ENCODE data around the gene TBXAS1.

Gene TBXAS1

DNA sequence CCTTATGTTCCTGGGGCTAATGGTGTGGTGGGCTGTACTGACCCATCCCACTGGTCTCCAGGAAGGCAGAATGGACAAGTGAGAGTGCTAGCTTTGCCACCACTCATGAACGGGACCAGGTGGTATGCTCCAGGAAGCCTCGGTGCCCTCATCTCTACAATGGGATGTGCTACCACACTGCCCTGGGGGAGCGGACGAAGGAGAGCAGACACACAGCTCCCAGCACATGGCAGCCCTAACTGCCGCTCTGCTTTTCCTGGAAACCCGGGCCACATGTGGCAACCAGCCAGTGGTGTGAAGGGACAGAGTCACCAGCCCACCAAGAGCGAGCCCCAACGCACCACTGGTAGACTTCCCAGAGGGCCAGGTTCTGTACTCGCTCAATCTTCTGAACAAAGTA is 197.9 kb downstream of the TBXAS1 start:
- no peak for DNase-seq

DNA sequence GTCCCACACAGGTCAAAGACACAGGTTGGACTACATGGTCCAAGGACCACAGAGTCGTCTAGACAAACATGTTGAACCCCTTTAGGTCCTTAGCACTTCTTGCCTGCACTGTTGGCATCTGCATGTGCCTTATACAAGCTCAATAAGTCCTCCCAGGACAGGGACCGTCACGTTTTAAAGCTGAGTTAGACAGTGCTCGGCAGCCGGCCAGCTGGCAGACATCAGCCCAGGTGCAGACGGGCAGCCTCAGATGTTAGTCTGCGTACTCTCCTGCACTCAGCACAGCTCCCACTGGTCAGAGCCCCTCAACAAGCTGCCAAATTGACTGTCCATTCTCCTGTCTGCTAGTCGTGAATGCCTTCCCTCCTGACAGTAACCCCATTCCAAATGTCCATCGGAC is 198.8 kb downstream of the TBXAS1 start:
- no peak for DNase-seq

DNA sequence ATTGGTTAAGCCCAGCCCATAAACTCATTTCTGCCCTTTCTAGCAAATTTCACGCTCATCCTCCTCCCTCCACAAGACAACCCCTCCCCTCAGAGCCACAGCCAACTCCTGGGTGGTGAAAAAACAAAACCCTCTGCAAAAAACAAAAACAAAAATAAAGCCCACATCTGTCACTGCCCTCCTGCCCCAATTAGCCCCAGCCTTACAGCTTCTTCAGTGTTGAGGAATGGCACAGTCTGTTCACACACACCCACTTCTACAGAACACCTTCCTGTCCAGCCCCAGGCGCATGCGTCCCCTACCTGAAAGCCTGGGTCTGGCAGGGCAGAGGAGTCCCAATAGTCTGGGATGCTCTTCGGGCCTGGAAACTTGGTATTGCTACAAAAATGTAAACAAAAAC is 199.2 kb downstream of the TBXAS1 start:
- DNase-seq = no peak

DNA sequence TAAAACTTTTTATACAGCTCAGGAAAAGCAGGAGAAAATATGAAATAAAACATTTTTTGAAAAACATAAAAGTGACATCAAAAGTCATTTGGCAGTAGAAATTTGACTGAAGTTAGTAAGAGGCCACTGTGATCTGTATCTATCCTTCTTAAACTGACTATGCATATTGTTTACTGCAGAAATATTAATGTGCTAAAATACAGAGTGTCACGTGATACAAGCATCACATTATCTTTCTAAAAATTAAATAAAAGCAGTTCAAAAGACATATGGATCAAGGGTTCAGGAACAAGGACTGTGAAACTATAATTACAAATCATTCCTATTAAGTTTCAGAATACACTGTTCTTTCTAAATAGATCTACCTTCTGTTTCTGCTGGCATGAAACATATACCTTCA is 200.0 kb downstream of the TBXAS1 start:
- DNase-seq = no peak

DNA sequence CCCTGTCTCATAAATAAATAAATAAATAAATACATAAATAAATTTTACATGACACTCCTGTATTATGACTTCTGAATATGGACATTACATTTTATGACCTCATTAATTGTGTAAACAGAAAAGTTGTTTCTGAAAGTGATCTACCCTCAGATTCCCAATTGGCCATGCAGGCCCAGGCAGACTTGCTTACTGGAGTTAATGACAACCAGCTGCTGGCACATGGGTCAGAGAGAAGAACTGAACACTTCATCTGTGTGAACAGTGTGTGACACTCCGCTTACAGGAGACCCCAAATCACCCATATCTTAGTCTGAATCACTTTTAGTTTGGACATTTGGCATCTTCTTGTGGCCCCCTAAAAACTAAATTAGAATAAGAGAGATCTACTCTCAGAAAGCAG is 202.3 kb downstream of the TBXAS1 start:
- DNase-seq = no peak

DNA sequence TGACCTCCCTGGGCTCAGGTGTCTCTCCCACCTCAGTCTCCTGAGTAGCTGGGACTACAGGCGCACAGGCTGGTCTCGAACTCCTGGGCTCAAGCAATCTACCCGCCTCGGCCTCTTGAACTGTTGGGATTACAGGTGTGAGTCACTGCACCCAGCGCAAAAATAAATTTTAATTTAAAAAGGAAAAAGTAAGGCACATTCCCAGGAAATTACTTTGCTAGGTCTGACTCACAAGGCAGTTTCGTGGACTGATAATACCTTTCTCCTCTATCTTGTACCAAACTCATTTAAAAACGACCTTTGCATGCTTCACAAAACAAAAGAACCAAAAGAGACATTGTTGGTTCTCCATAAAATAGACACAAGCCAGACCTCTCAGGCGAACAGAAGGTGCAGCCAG is 204.0 kb downstream of the TBXAS1 start:
- DNase-seq = no peak

DNA sequence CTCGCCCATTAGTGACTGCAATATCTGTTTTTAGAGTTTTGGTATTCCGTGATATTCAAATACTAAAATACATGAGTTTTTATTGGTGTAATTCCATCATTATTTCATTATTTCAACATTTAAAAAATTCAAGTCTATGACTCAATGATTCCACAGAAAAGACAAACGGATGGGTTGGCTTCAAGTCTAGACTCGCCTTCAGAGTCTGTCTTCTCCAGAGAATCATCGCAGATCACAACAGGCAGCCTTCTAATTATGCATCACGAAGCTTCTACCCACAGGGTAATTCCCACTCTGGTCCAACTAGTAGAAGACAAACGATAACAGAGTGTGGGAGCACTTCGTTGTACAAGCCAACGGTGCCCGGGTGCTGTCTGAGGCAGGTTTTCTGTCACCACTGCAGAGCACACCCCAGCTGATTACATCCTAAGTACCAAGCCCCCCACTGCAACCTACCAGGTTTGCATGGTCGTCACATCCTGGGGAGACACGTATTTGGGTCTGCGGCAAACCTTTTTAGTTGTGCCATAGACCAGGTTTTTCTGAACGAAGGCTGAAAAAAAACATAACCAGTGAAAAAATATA is 204.8 kb downstream of the TBXAS1 start:
- no peak for DNase-seq

DNA sequence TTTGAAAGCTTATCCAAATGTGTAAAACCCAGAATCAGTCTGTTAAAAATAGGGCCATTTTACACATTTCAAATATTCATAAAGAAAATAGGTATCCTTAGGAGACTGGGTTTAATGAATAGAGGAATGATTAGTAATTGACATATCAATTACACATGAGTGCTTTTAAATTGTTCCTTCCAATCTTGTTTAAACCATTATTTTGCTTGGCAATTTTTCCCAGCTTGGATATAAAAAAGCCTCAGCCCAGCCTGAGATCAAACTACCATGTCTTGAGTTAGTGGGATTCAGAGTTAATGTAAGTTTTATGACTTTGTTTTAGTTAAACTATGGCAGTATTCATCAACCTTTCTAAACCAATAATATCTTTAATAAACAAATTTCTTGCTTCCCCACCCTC is 205.4 kb downstream of the TBXAS1 start:
- no peak for DNase-seq

DNA sequence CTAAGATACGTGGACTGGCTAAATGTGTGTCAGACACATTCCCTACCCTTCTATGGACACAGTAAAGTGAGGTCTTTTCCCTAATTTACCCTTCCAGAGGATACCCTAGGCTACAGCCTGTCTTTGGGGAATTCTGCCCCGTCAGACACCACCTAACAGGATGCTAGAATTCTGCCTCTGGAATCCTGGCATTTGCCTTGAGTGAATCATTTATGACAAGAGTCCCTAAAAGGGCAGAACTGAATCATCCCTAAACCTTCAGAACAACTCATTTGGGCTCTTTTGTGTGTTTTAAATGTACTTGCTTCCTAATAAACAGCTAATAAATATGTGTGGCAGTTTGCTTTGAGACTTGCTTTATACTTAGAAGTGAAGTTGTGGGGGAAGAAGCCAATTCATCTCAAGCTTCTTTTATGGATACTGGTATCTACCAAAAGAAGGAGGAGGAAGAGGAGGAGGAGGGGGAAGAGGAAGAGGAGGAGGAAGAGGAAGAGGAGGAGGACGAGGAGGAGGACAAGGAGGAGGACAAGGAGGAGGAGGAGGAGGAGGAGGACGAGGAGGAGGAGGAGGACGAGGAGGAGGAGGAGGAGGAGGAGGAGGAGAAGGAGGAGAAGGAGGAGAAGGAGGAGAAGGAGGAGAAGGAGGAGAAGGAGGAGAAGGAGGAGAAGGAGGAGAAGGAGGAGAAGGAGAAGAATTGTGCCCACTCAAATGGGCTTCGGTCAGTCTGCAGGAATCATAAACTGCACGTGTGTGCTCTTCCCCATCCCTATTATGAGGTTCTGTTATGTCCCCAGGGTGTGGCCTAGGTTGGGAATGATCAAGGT is 206.5 kb downstream of the TBXAS1 start:
- DNase-seq = no peak

DNA sequence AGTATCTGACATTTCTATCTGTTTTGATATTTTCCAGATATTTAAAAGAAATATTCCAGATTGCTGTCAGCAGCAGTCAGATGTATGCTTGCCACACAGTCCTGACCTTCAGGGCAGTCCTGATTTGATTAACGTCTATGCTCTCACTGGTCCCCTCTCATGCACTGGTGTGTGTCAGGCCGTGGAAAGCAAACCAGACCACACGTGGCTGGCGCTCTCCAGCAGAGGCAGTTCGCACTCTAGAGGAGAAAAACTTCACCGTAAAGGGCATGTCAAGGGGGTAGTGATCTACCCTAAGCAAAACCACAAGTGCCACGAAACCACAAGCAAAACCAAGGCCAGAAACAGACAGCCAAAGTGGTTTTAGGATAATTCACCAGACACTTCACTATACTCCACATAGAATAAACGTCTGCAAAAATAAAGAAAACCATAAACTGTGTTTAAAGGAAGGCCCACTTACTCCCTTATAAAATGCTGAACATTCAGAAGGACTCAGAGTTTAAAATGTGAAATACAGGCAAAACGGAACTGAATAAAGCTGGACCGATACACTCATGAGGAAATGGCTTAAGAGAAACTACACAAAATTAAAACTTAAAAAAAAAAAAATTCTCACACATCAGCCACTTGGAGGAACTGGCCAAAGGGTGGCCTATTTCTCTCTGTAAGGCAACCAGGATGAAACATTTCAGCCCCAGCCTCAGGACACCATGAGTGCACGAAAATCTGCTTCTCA is 207.3 kb downstream of the TBXAS1 start:
- no peak for DNase-seq

DNA sequence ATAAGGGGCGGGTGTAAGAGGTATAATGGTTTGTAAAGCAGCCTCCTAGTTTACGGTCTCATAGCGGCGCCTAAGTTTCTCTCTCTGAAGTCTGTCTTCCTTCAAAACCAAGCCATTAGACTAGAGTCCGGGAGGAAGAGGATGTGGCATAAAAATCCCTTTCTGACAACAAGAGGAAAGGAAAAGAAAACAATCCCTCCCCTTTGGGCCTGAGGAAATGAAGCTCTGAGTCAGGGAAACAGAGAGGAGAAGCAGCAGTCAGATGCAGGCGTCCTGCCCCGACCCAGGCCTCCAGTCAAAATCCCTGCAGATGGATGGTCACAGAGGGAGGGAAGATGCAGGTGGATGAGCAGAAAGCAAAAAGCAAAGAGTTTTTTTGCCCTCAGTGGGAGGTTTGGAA is 210.0 kb downstream of the TBXAS1 start:
- DNase-seq = no peak

DNA sequence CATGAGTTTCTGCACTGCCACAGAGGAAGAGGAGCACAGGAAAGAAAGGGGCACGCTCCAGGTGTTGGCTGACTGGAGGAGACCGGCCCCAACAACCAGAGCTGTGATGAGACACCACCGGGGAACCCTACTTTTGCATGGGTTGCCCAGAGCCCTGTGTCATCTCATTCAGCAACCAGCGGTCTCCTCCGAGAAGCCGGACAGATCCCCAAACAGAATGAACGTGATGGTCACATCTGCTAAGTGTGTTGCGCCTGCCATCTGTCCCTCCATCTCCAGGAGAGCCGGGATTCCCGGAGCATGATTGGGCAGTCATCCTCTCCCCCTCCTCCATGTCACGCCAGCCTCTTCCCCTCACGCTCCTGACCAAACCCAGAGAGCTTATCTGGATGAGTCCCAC is 210.8 kb downstream of the TBXAS1 start:
- no peak for DNase-seq

DNA sequence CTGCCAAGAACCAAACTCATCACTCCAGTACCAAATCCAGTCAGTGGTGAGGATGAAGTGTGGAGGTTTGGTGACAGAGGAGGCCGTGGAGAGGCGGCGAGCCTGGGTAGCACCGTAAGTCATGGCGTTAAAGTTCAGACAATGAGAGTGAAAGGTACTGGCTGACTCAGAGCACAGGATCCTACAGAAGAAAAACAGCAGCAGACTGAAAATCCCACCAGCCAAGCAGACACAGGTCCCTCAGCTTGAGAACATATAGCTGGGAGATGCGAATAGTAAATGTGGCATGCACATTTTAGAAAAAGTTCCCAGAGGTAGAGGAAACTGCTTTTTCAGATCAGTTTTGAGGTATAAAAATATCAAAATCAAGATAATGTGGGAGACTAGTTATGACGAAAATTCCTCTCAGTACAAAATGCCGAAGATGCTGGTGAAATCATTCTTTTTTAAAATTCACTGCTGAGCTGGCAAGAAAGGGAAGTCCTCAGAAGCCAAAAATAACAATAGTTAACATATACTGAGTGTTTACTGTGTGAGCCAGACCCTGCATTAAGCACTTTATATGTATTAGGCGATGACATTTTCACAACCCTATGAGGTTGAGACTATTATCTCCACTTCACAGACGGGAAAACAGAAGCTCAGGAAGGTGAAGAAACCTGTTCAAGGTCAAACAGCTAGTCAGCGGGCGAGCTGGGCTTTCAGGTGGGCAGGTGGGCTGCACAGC is 212.8 kb downstream of the TBXAS1 start:
- DNase-seq = no peak

DNA sequence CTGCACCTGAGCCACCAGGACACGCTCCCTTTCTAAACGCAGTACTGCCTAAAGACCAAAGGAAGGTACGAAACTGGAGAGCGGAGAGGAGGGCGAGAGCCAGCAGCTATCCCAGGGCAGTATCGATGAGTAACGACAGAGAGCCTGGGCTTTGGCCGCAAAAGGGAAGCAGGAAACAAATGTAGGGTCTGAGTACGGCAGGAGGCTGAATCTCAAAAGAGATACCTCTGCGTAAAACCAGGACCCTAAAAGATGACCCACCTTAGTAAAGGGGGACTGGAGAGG is 213.3 kb downstream of the TBXAS1 start:
- no peak for DNase-seq

DNA sequence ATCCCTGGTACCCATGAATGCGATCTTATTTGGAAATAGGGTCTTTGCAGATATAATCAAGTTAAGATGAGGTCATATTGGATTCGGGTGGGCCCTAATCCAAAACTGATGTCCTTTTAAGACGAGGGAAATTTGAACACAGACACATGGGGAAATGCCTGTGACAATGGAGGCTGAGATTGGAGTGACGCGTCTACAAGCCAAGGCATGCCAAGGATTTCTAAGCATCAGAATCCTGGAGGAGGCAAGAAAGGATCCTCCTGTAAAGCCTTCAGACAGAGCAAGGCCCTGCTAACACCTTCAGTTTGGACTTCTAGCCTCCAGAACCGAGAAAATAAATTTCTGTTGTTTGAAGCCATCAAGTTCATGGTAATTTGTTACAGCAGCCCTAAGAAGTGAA is 215.2 kb downstream of the TBXAS1 start:
- DNase-seq = no peak

DNA sequence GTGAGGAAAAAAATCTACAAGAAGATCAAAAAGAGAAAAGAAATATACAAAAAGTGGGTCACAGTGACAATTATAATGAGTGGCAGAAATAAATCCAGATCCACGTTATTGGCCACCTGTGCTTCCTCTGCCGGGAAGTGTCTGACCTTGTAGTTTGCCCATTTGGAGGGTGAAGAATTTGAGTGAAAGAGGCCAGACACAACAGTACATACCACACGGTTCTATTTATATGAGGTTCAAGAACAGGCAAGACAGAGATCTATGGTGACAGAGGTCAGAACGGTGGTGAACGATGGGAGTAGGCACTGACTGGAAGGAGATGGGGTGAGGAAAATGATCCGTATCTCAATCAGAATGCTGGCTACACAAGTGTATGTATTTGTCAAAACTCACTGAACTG is 216.6 kb downstream of the TBXAS1 start:
- DNase-seq = no peak

DNA sequence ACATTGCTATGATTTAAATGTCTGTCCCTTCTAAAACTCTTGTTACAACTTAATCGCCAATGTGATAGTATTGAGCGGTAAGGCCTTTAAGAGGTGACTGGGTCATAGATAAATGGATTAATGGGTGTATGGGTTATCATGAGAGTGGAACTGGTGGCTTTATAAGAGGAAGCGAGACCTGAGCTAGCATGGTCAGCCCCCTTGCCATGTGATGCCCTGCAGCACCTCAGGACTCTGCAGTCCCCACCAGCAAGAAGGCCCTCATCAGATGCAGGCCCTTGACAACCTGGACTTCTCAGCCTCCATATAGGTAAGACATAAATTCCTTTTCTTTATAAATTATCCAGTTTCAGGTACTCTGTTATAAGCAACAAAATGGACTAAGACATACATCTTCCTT is 218.1 kb downstream of the TBXAS1 start:
- no peak for DNase-seq

DNA sequence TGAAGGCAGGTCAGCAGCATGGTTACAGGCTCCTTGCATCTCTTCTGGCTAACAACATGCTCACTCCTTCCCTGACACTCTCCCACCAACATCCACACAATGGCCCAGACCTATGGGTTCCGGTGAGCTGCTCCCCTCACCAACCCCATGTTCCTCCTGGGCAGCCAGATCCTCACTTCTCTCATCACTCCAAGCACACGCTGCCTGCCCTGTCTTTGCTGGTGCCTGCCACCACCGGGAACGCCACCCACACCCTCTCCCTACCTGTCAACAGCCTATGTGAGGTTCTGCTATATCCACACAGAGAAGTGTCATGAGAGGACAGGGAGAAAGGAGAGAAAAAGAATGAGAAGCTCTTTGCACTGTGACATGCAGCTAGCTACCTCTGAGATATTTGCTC is 219.1 kb downstream of the TBXAS1 start:
- no peak for DNase-seq

DNA sequence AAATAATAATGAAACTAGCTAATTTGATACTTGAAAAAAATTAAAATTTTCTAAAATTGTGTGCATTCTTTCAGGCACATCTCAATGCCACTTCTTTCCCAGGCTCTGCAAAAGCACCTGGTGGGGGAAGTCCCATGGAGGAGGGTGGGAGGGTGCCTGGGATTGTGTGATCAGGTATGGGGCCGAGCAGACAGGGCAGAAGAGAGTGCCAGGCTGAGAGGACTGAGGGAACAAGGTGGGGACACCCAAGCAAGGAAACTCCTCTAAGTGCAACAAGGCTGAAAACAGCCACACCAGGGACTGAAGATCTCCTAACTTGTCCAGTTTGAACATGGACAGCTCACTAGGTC is 219.9 kb downstream of the TBXAS1 start:
- no peak for DNase-seq

DNA sequence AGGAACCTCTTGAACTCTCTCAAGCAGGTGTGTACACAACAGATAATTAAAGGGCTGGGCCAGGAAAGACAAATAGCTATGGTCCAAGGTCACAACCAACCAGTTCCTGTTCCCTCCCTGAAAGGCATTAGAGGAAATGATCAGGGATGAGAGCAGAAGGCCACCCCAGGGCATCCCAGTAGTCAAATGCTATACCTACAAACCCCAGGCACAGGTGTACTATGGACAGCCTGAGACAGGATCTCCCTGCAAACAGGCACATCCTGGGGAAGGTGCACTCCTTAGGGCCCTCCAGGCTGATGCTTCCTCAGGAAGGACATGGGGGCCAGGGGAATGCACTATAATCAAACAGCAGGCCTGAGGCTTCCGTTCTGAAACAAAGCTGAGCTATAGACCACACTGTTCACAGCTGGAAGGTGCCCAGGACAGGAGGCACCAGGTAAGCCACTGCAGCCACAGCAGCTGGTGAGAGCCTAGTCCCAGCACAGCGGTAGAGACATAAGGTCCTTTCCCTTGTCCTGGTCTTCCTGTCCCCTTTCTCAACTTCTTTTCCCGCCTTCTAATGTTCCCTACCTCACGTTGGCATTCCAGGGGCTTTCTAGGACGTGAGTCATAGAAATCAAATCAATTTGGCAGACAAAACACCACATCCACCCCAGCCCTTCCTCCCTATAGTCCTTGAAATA is 220.4 kb downstream of the TBXAS1 start:
- DNase-seq = no peak

DNA sequence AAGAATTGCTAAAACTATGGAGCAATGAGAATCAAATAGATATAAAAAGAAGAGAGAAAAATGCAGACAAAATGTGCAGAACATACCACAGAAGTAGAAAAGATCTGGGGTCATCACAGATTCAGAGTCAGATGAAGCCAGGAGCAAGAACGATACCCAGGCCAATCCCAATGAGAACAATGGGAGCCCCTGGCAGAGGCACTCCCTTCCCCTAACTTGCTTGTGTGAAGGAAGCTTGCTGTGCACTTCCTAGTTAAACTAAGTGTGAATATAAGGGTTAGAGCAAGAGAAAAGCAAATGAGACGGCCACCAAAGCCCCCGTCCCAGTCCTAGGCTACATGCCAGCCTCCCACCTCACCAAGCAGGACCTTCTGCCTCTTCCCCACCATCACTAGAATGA is 221.0 kb downstream of the TBXAS1 start:
- DNase-seq = no peak

DNA sequence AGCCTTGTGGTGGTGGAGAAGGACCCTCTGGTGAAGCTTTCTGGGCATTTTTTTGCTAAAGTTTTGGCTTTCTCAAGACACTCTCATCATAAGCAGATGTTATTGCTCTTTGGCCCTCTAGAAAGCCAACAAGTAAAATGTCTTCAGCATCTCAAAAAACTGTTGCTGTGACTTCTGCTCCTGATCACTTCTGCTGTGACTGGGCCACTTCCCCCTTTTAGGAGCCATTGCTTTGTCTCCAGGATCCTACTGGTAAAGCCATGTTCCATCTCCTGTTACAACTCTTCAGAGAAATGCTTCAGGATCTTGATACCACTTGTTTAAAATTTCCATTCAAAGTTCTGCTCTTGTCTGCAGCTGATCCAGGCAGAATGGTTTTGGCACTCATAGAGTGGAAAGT is 222.8 kb downstream of the TBXAS1 start:
- no peak for DNase-seq

Data from effector CD4-positive, alpha-beta T cell (primary cell).